Neural progenitor cell (in vitro differentiated cells): ENCODE data around the gene C1orf21.

Source experiments
- EZH2 ChIP-seq: fragments of 200-600 bp; sonication (generic); IDR thresholded peaks from 2 replicates; pipeline ENCODE4 v1.6.1; 2017; ENCODE audit warnings: antibody characterized with exemption, mild to moderate bottlenecking, moderate library complexity
- EZH2phosphoT487 ChIP-seq: fragments of 200-600 bp; sonication (generic); IDR thresholded peaks from 2 replicates; pipeline ENCODE4 v1.6.1; 2017; ENCODE audit warnings: antibody characterized with exemption
- TF ChIP-seq, protein P1 (sequence below): fragments of 200-600 bp; sonication (generic); IDR thresholded peaks from 2 replicates; pipeline ENCODE4 v1.5.1; 2017; ENCODE audit warnings: antibody characterized with exemption, mild to moderate bottlenecking

DNA sequence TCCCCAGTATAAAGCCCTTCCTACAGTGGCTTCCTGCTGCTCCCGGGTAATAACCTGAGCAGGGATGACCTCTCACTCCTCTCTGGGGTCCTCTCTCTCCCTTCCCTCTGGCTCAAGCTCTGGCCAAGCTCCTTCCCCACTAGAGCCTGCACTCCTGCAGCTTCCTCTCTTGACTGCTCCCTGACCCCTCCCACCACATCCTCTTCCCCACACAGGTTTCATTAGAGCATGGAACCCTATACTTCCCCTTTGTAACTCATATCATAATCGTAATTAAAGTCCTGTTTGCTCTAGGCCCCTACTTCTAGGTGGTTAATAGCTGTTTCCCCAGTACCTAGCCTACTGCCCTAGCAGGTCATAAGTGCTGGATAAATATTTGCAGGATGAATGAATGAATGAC, 146.2 kb downstream of the C1orf21 start:
- TF ChIP-seq, protein P1, sequence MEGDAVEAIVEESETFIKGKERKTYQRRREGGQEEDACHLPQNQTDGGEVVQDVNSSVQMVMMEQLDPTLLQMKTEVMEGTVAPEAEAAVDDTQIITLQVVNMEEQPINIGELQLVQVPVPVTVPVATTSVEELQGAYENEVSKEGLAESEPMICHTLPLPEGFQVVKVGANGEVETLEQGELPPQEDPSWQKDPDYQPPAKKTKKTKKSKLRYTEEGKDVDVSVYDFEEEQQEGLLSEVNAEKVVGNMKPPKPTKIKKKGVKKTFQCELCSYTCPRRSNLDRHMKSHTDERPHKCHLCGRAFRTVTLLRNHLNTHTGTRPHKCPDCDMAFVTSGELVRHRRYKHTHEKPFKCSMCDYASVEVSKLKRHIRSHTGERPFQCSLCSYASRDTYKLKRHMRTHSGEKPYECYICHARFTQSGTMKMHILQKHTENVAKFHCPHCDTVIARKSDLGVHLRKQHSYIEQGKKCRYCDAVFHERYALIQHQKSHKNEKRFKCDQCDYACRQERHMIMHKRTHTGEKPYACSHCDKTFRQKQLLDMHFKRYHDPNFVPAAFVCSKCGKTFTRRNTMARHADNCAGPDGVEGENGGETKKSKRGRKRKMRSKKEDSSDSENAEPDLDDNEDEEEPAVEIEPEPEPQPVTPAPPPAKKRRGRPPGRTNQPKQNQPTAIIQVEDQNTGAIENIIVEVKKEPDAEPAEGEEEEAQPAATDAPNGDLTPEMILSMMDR = no peak
- TF ChIP-seq EZH2 = no peak
- no peak for TF ChIP-seq EZH2phosphoT487
